Esophagus muscularis mucosa (tissue), 4 donors: ENCODE data around the gene WDR4. TPM values are rescaled to one million over a fixed set of nuclear protein-coding genes. Genes with fewer than 3 reads are reported as not detected.
"Not testable (repeated sequence)": the region's sequence is repeated elsewhere in the genome, so short reads cannot be mapped to it uniquely, and the experiment has no call there.

Experiments used
- DNase-seq: peaks from one replicate; pipeline ENCODE4 v3.0.0-alpha.2; 2017; ENCODE audit errors: extremely low spot score
- H3K27ac ChIP-seq, 4 donors: fragments of 200-600 bp; sonication (generic); replicated peaks in 1 of 4; 1 replicate in 3 of 4; 2 replicates in 1 of 4; pipeline ENCODE4 v1.5.1; 2016 to 2019; ENCODE audit warnings: mild to moderate bottlenecking in 1 of 4
- H3K27me3 ChIP-seq, 4 donors: fragments of 200-600 bp; sonication (generic); one replicate each; pipeline versions ENCODE4 v1.5.1 to v1.6.0; 2016 to 2019
- H3K36me3 ChIP-seq, 4 donors: fragments of 200-600 bp; sonication (generic); one replicate each; pipeline ENCODE4 v1.5.1; 2016 to 2019
- H3K4me1 ChIP-seq, 4 donors: fragments of 200-600 bp; sonication (generic); one replicate each; pipeline ENCODE4 v1.5.1; 2016 to 2019
- H3K4me3 ChIP-seq, 4 donors: fragments of 200-600 bp; sonication (generic); 1 replicate in 2 of 4; 2 replicates in 2 of 4; pipeline ENCODE4 v1.5.1; 2016 to 2019; ENCODE audit warnings: mild to moderate bottlenecking in 4 of 4, moderate library complexity in 1 of 4
- H3K9me3 ChIP-seq, 4 donors: fragments of 200-600 bp; sonication (generic); 1 replicate in 3 of 4; 2 replicates in 1 of 4; pipeline ENCODE4 v1.5.1; 2016 to 2019
- CTCF ChIP-seq, 3 experiments: fragments of 200-600 bp in 2 of 3; fragments of 450-650 bp in 1 of 3; sonication (generic) in 2 of 3; IDR thresholded peaks; one replicate each; pipeline ENCODE4 v1.5.1; 2017 to 2019; ENCODE audit warnings: antibody characterized with exemption in 3 of 3, mild to moderate bottlenecking in 2 of 3, moderate library complexity in 1 of 3
- EP300 ChIP-seq: sonication (generic); formaldehyde crosslinking; IDR thresholded peaks from one replicate; pipeline ENCODE4 v1.6.1; 2017; ENCODE audit warnings: antibody characterized with exemption
- POLR2A ChIP-seq: fragments of 450-650 bp; IDR thresholded peaks from one replicate; pipeline ENCODE4 v1.6.1; 2017; ENCODE audit warnings: antibody characterized with exemption, moderate library complexity, mild to moderate bottlenecking, low read depth
- POLR2AphosphoS5 ChIP-seq, 2 donors: sonication (generic); formaldehyde crosslinking; IDR thresholded peaks; one replicate each; pipeline ENCODE4 v1.6.1; 2017; ENCODE audit warnings: antibody characterized with exemption in 2 of 2
- WGBS: methylation state at CpG from one replicate; pipeline ENCODE4 v1.1.5; 2018; 5-methylcytosine and 5-hydroxymethylcytosine counted together
- intact Hi-C: fragments of 100-400 bp; cut with DNase I; formaldehyde crosslinking; loops from one replicate; pipeline ENCODE4 v1.15.1; 2023
- total RNA-seq, 4 donors: library from RNA; depleted of rRNA; stranded (reverse); fragments of >200 nt; gene quantifications; one replicate each; pipeline versions ENCODE4 v1.1.0 to v1.2.1, GENCODE V29; 2016

Gene WDR4
- total RNA-seq, 4 donors from 2014 or later = 5.8 to 10.1 (median 7.0) TPM

- Histone ChIP-seq H3K4me3 (no peak overlapping the region), H3K9me3 (no peaks in the 10 kb centered on the region), H3K36me3 (no peaks in the 10 kb centered on the region), H3K4me1 (peaks cover 5 to 10% (median 9%) of the 10 kb centered on the region in 4 donors), H3K27ac (no peak overlapping the region), H3K27me3 (no peaks in the 10 kb centered on the region)
- no peak for DNase-seq
- TF ChIP-seq EP300 = no peak
- intact Hi-C loops = no loop called here
- WGBS = 100% methylated on average over 1 of the region's 1 CpG
Observed at GRCh38 chr21:42883921-42884320, 4.6 kb upstream of the WDR4 start.

- H3K4me3 ChIP-seq = peak overlapping the region; percentile 73 to 98 (median 92)
- H3K4me1 ChIP-seq = peaks cover 11 to 25% (median 22%) of the 10 kb centered on the region in 4 donors
- H3K27ac ChIP-seq = no peak overlapping the region
- DNase-seq = no peak
- 93% methylated on average over 6 of the region's 6 CpGs for WGBS
- peaks cover 0 to 12% (median 10%) of the 10 kb centered on the region in 4 donors for H3K36me3 ChIP-seq
- no peaks in the 10 kb centered on the region for H3K9me3 ChIP-seq
- no peak for TF ChIP-seq EP300
- TF ChIP-seq CTCF (IDR thresholded peaks at IDR 0.05) = no peak
- no peak for TF ChIP-seq POLR2A
- no peak for TF ChIP-seq POLR2AphosphoS5 (IDR thresholded peaks at IDR 0.05)
- no peaks in the 10 kb centered on the region for H3K27me3 ChIP-seq
- intact Hi-C loops = no loop called here
Observed at GRCh38 chr21:42880352-42880751, 1.0 kb upstream of the WDR4 start.

GRCh38 chr21:42878678-42878992, 704 bp downstream of the WDR4 start:
- Histone ChIP-seq H3K36me3 (peaks cover 2 to 29% (median 23%) of the 10 kb centered on the region in 4 donors), H3K27ac (peak overlapping the region; percentile 74 to 98 (median 88)), H3K4me3 (peak overlapping the region; percentile 73 to 98 (median 92)), H3K9me3 (no peaks in the 10 kb centered on the region), H3K4me1 (peaks cover 11 to 25% (median 22%) of the 10 kb centered on the region in 4 donors), H3K27me3 (no peaks in the 10 kb centered on the region)
- under 1% methylated on average over 15 of the region's 15 CpGs for WGBS
- intact Hi-C loops = no loop called here
- no peak for DNase-seq
- TF ChIP-seq POLR2A = no peak
- TF ChIP-seq POLR2AphosphoS5 (IDR thresholded peaks at IDR 0.05) = no peak
- TF ChIP-seq CTCF (IDR thresholded peaks at IDR 0.05) = no peak
- TF ChIP-seq EP300 = no peak

GRCh38 chr21:42875811-42876210, 3.5 kb downstream of the WDR4 start:
- H3K4me3 ChIP-seq, intact Hi-C loops, H3K27ac ChIP-seq, DNase-seq, H3K9me3 ChIP-seq, H3K27me3 ChIP-seq: not testable (repeated sequence)
- H3K4me1 ChIP-seq = peaks cover 11 to 25% (median 22%) of the 10 kb centered on the region in 4 donors
- H3K36me3 ChIP-seq = peaks cover 31 to 58% (median 51%) of the 10 kb centered on the region in 4 donors
- 92% methylated on average over 10 of the region's 10 CpGs for WGBS

GRCh38 chr21:42873096-42873495, 6.2 kb downstream of the WDR4 start:
- Histone ChIP-seq H3K9me3 (no peaks in the 10 kb centered on the region), H3K4me3 (no peak overlapping the region), H3K27me3 (no peaks in the 10 kb centered on the region), H3K4me1 (peaks cover 2 to 7% (median 5%) of the 10 kb centered on the region in 4 donors), H3K36me3 (peaks cover 44 to 85% (median 75%) of the 10 kb centered on the region in 4 donors), H3K27ac (no peak overlapping the region)
- TF ChIP-seq CTCF (IDR thresholded peaks at IDR 0.05) (no peak), POLR2AphosphoS5 (IDR thresholded peaks at IDR 0.05) (no peak), POLR2A (no peak), EP300 (no peak)
- 93% methylated on average over 6 of the region's 7 CpGs for WGBS
- intact Hi-C loops = no loop called here
- DNase-seq = no peak

GRCh38 chr21:42868196-42868595, 11.1 kb downstream of the WDR4 start:
- peaks cover 38 to 91% (median 70%) of the 10 kb centered on the region in 4 donors for H3K36me3 ChIP-seq
- no peak overlapping the region for H3K27ac ChIP-seq
- no peaks in the 10 kb centered on the region for H3K9me3 ChIP-seq
- no peak for DNase-seq
- H3K4me3 ChIP-seq = no peak overlapping the region
- no peaks in the 10 kb centered on the region for H3K27me3 ChIP-seq
- 89% methylated on average over 10 of the region's 10 CpGs for whole genome bisulfite sequencing
- TF ChIP-seq EP300 = no peak
- TF ChIP-seq POLR2A = no peak
- TF ChIP-seq POLR2AphosphoS5 (IDR thresholded peaks at IDR 0.05) = no peak
- no peak for TF ChIP-seq CTCF (IDR thresholded peaks at IDR 0.05)
- intact Hi-C loops = no loop called here
- H3K4me1 ChIP-seq = peaks cover 0 to 5% (median 0%) of the 10 kb centered on the region in 4 donors
